A204.1 (cell line): ENCODE data around the gene FIBP.

Source experiments
- FAIRE-seq: peaks from 2 replicates; lab custom pipeline; 2012; peaks lifted over from hg19 to GRCh38; lab: Jason Lieb, UNC

The FIBP gene

DNA sequence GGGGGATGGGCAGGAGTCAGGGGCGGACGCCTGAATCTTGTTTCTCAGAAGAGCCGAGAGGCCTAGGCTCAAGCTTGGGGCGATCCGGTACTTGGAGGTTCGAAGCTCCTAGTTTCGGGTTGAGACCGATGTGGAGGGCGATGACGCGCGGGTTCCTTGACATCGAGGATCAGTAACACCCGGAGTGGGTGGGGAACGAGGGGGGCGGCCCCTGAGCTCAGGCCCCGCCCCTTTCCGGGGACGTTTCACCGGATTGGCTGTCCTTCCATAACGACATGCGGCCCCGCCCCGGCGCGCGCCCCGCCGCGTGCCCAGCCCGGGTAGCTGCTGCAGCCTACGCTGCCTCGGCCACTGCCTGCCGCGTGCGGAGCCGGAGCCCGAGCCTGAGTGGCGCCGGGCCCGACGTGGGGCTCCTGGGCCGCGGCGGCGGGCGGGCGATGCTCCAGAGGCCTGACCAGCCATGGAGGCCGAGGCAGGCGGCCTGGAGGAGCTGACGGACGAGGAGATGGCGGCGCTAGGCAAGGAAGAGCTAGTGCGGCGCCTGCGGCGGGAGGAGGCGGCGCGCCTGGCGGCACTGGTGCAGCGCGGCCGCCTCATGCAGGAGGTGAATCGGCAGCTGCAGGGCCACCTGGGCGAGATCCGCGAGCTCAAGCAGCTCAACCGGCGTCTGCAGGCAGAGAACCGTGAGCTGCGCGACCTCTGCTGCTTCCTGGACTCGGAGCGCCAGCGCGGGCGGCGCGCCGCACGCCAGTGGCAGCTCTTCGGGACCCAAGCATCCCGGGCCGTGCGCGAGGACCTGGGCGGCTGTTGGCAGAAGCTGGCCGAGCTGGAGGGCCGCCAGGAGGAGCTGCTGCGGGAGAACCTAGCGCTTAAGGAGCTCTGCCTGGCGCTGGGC, 2.3 kb upstream of the FIBP start, which contains the start of gene CCDC85B:
Gene CCDC85B, plus strand, starts transcription at position 350 of the 895 bp plus-strand sequence. Its CDS starts 111 bp downstream, at position 461.
- no peak for FAIRE-seq

GRCh38 chr11:65887723-65888162, 528 bp downstream of the FIBP start:
- FAIRE-seq, result no peak

DNA sequence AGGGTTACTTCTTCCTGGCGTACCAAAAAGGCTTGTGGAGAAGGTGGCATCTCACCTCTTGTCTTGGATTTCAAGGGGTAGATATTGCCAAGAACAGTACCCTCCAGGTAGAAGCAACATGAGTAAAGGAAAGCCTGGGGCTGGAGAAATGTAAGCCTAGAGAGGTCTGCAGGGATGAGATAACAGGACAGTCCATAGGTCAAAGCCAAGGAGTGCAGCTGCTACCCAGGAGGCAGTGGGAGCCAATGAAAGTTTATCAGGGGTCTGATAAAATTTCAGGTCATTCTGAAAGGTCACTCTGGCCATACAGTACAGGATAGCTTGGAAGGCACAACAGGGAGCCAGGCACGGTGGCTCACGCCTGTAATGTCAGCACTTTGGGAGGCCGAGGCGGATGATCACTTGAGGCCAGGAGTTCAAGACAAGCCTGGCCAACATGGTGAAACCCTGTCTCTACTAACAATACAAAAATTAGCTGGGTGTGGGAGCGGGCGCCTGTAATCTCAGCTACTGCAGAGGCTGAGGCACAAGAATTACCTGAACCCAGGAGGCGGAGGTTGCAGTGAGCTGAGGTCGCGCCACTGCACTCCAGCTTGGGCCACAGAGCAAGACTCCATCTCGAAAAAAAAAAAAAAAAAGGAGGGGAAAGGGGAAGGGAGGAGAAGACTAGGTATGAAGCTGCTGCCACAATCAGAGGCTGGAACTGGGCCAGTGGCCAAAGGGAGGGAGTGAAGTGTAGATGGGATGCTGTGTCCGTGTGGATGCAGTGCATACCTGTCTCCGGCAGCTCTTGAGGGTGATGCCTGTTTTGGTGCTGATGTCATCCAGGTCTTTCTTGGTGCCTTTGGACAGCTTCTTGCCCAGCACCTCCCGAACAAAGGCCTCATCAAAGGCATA, 1.2 kb downstream of the FIBP start:
- no peak for FAIRE-seq

DNA sequence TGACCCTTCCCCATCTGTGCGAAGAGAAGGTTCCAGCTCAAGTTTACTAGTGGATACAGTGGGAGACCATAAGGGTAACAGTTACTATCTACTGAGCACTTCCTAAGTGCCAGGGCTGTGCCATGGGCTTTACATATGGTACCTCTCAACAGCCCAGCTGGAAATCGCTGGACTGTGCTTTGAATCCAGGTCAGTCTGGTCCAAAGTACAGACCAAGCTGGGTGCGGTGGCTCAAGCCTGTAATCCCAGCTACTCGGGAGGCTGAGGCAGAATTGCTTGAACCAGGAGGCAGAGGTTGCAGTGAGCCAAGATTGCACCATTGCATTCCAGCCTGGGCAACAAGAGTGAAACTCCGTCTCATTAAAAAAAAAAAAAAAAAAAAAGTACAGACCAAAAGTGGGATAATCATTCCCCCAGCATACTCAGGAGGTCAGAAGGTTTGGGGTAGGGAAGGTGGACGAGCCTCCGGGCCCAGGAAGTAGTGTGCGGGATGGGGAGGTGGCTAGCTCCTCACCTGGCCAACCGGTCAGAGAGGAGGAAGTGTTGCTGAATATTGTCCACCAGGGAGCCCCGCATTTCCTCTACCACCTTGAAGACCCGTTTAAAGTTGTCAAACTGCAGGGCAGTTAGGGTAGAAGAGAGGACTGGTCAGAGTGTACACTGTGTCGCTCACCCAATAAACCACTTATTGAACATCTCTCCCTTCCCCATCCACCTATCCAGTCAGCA, 2.3 kb downstream of the FIBP start:
- FAIRE-seq, result no peak

GRCh38 chr11:65885231-65885630, 3.0 kb downstream of the FIBP start:
- FAIRE-seq, result no peak

- no peak for FAIRE-seq
Observed at GRCh38 chr11:65884716-65885092, 3.6 kb downstream of the FIBP start.

- no peak for FAIRE-seq
Observed at GRCh38 chr11:65883786-65884715, 4.2 kb downstream of the FIBP start.

DNA sequence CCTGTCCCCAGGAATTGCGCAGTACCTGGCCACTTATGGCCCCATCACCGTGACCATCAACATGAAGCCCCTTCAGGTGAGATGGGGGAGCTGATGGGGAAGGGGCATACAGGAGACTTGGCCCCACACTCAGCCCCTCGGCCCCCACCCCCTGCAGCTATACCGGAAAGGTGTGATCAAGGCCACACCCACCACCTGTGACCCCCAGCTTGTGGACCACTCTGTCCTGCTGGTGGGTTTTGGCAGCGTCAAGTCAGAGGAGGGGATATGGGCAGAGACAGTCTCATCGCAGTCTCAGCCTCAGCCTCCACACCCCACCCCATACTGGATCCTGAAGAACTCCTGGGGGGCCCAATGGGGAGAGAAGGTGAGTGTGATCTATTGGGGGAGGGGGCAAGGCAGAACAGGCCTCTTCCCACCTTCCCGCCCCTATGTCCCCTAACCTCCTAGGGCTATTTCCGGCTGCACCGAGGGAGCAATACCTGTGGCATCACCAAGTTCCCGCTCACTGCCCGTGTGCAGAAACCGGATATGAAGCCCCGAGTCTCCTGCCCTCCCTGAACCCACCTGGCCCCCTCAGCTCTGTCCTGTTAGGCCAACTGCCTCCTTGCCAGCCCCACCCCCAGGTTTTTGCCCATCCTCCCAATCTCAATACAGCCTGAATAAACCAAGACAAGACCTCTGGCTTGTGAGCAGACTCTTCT, 5.1 kb downstream of the FIBP start:
- no peak for FAIRE-seq

GRCh38 chr11:65882120-65883057, 5.9 kb downstream of the FIBP start:
- FAIRE-seq, result no peak

DNA sequence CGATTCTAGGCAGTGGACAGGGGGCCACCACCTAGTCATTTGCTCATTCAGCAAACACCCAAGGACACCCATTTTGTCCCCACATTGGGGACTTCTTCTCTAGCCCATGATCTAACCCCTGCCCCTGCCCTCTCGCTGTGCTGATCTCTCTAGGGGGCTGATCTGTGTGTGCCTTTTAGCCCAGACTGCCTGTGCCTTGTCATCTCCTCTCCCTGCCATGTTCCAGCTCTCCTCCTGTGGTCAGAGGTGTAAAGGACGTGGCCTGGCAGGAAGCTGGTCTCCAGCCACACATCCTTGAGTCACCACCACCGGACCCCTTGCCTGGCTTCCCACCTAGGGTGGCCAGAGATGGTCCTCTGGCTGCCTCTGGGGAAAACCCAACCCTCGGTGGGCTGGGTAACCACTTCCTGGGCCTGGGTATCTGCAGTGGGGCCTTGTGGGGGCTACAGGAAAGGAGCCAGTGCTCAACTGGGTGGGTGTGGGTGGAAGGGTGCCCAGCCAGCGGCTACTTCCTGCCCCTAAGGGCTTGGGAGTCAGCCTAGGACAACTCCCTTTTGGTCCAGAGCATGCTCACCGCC, 7.3 kb downstream of the FIBP start:
- no peak for FAIRE-seq

DNA sequence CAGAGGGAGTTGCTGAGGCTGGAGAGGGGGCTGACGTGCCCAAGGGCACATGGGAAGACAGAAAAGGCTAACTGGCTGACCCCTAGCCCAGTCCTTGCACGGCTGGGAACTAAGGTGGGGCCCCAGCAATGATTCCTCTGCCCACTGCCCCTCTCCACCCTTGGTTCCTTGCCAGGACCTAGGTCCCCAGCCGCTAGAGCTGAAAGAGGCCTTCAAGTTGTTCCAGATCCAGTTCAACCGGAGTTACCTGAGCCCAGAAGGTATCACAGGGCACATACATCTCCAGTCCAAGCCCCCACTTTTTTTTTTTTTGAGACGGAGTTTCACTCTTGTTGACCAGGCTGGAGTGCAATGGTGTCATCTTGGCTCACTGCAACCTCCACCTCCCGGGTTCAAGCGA, 8.2 kb downstream of the FIBP start:
- FAIRE-seq, result no peak

- no peak for FAIRE-seq
Observed at GRCh38 chr11:65879617-65880016, 8.7 kb downstream of the FIBP start, which contains the start of gene CTSW. CTSW (plus strand) TSS chr11:65879837; CDS start chr11:65879855, 18 bp downstream.

- FAIRE-seq, result peak; percentile 90
Observed at GRCh38 chr11:65873318-65874156, 14.7 kb downstream of the FIBP start.

DNA sequence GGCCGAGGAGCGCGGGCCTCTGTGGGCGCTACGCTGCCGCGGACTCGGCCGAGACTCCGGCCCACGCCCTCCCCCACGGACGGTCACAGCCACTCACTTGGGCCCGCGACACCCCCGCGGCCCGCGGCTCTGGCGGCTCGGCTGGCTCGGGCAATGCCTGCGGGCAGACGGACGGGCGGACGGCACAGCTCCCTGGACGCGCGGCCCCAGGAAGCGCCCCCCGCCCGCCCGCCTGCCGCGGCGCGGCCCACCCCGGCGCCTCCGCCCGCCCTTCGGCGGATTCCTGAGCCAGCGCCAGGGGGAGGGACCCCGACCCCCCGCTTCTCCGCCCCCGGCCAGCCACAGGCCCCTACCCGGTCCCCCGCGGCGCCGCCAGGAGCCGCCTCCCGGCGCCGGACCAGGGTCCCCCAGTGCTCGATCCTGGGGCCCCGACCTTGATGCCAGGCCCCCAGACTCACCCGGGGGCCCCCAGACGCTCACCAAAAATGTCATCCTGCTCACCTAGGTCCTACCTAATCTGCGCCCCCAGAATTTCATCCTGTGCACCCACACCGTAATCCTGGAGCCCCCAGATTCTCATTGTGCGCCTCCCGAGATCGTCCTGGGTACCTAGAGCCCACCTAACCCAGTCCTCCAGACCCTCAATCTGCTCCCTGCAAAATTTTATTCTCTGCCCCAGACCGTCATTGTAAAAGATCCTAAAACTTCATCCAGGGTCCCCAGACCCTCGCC, 15.5 kb downstream of the FIBP start, which contains the start of gene EFEMP2:
Gene EFEMP2, minus strand, starts transcription at position 215 of the 732 bp plus-strand sequence. CDS start 446 bp downstream, outside the sequence.
- no peak for FAIRE-seq

DNA sequence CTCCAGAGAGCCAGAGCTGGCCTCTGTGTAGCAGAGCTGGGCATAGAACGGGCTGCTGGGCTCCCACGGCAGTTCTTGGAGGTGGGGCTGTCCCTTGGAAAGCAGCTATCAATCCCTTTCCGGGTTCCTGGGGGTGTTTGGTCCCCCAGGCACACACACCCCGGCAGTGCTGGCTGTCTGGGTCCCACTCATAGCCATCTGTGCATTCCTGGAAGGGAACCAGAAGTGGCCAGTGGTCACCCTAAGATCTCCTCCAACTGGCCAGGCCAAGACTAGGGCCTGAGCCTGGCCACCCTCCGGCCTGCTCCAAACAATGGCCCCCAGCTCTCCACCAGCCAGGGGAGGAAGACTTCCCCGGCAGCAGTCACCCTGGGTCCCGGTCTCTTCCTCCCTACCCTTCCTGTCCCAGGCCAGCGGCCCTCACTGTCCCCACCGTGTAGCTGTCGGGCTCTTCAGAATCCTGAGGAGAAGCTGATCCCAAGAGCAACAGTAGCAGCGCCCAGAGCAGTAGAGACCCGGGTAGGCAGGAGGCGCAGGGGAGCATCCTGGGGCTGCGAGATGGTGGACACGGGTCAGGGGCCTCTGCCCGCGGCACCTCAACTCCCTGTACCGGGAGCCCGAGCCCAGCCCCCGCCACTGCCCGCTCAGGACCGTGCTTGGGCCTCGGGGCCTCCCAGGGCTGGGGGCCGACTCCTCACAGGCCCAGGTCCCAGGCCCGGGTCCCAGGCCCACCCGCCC, 16.3 kb downstream of the FIBP start:
- FAIRE-seq, result no peak
